OCI-LY3 (cell line): ENCODE data around the gene TOPORS.

Experiments used
- CTCF ChIP-seq: fragments of 200-600, 300-600 bp; sonication (generic); IDR thresholded peaks from 2 replicates; pipeline ENCODE4 v1.5.1; 2014; ENCODE audit warnings: antibody characterized with exemption, low read length, low read depth
- EZH2phosphoT487 ChIP-seq: fragments of 200-600 bp; shearing (Covaris generic); IDR thresholded peaks from 2 replicates; pipeline ENCODE4 v1.6.1; 2018; ENCODE audit warnings: antibody characterized with exemption, mixed run types, low read depth

- no peak for TF ChIP-seq CTCF
- TF ChIP-seq EZH2phosphoT487: no peak
These were observed 20.6 kb upstream of the TOPORS start, which contains the start of gene NDUFB6 for GRCh38 chr9:32572900-32573523.
